ENCODE data around the gene EXOSC5. TPM values are rescaled to one million over a fixed set of nuclear protein-coding genes. Genes with fewer than 3 reads are reported as not detected.

Gene EXOSC5
- total and polyA plus RNA-seq, 9 of the 15 experiments (the other 6 are each of a cell fraction or from before 2014, with no cell fraction given): 10.9 to 75.5 (median 37.8) TPM

GRCh38 chr19:41353466-41354342, 43.5 kb downstream of the EXOSC5 start, which contains the start of gene TGFB1 (continued):
- no peak for TF ChIP-seq BCLAF1 (IDR thresholded peaks at IDR 0.05; ENCODE audit: borderline replicate concordance in 1 of 2, control insufficient read depth in 1 of 2, low read depth in 2 of 2, low read length in 1 of 2)
- TF ChIP-seq E2F8 (IDR thresholded peaks at IDR 0.05; ENCODE audit: low read depth, partially characterized antibody): no peak
- no peak for TF ChIP-seq DLX4 (CRISPR knock-in tag; IDR thresholded peaks at IDR 0.05)
- no peak for TF ChIP-seq POLR3G (IDR thresholded peaks at IDR 0.05; ENCODE audit: extremely low read depth, insufficient read length, insufficient replicate concordance)
- no peak for TF ChIP-seq FOS (IDR thresholded peaks at IDR 0.05; ENCODE audit: extremely low read depth, insufficient read length)
- 0 out of 2 replicates have a peak, but pooled peaks have one; percentile 74 for TF ChIP-seq SRSF1 (IDR thresholded peaks at IDR 0.05; ENCODE audit: low read depth, low read length)
- no peak for TF ChIP-seq ZNF12 (CRISPR knock-in tag; IDR thresholded peaks at IDR 0.05)
- TF ChIP-seq FOXM1 (IDR thresholded peaks at IDR 0.05; ENCODE audit: low read depth): no peak
- 0 out of 2 replicates have a peak, but pooled peaks have one; percentile 27 for TF ChIP-seq FOXM1 (CRISPR knock-in tag; IDR thresholded peaks at IDR 0.05; ENCODE audit: low read depth)
- no peak for TF ChIP-seq YBX1 (IDR thresholded peaks at IDR 0.05)
- TF ChIP-seq RB1 (IDR thresholded peaks at IDR 0.05; ENCODE audit: low read depth): peak; percentile 60
- no peak for TF ChIP-seq EZH2 (IDR thresholded peaks at IDR 0.05; ENCODE audit: borderline replicate concordance, low read depth, low read length)
- TF ChIP-seq, protein P1, sequence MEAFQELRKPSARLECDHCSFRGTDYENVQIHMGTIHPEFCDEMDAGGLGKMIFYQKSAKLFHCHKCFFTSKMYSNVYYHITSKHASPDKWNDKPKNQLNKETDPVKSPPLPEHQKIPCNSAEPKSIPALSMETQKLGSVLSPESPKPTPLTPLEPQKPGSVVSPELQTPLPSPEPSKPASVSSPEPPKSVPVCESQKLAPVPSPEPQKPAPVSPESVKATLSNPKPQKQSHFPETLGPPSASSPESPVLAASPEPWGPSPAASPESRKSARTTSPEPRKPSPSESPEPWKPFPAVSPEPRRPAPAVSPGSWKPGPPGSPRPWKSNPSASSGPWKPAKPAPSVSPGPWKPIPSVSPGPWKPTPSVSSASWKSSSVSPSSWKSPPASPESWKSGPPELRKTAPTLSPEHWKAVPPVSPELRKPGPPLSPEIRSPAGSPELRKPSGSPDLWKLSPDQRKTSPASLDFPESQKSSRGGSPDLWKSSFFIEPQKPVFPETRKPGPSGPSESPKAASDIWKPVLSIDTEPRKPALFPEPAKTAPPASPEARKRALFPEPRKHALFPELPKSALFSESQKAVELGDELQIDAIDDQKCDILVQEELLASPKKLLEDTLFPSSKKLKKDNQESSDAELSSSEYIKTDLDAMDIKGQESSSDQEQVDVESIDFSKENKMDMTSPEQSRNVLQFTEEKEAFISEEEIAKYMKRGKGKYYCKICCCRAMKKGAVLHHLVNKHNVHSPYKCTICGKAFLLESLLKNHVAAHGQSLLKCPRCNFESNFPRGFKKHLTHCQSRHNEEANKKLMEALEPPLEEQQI (IDR thresholded peaks at IDR 0.05): no peak
- TF ChIP-seq STAT5A (IDR thresholded peaks at IDR 0.05; ENCODE audit: borderline replicate concordance, low read length): no peak
- TF ChIP-seq ZKSCAN8 (CRISPR knock-in tag; IDR thresholded peaks at IDR 0.05): no peak
- no peak for TF ChIP-seq NR3C1 (CRISPR knock-in tag; IDR thresholded peaks at IDR 0.05)
- TF ChIP-seq WHSC1 (IDR thresholded peaks at IDR 0.05; ENCODE audit: low read length): no peak
